HepG2 (cell line): ENCODE data around the gene ZNF491.

Experiments used
- CTCF ChIP-seq: sonication (generic); formaldehyde crosslinking; IDR thresholded peaks from 2 replicates; pipeline ENCODE4 v1.5.0; 2020; ENCODE audit warnings: mild to moderate bottlenecking, missing genetic modification reagents, moderate library complexity
- EP300 ChIP-seq, 3 experiments: sonication (generic) in 1 of 3; formaldehyde crosslinking in 1 of 3; IDR thresholded peaks; 2 replicates each; pipeline versions ENCODE4 v1.5.1 to v1.6.1; 2011 to 2020; ENCODE audit warnings: low read depth in 2 of 3, low read length in 2 of 3, borderline replicate concordance in 1 of 3, improper control_type of control experiment in 1 of 3, mild to moderate bottlenecking in 1 of 3, missing genetic modification reagents in 1 of 3, moderate library complexity in 1 of 3
- EZH2 ChIP-seq: conservative IDR thresholded peaks from 2 replicates; pipeline ENCODE4 v1.6.1; 2012; ENCODE audit warnings: mild to moderate bottlenecking, low read depth, low read length, moderate library complexity
- FOXK1 ChIP-seq: sonication (generic); formaldehyde crosslinking; IDR thresholded peaks from 2 replicates; pipeline ENCODE4 v1.4.0; 2020; ENCODE audit warnings: low read depth, missing genetic modification reagents, borderline replicate concordance
- NFIC ChIP-seq: IDR thresholded peaks from 2 replicates; pipeline ENCODE4 v1.6.1; 2012; ENCODE audit warnings: mild to moderate bottlenecking, low read length, inconsistent platforms
- POLR2A ChIP-seq, 2 experiments: IDR thresholded peaks; 2 replicates each; pipeline ENCODE4 v1.6.1; 2011; ENCODE audit warnings: low read depth in 2 of 2, low read length in 2 of 2, mild to moderate bottlenecking in 1 of 2, moderate library complexity in 1 of 2; ENCODE audit not compliant: insufficient read depth in 1 of 2
- RORA ChIP-seq: sonication (generic); formaldehyde crosslinking; IDR thresholded peaks from 2 replicates; pipeline ENCODE4 v1.5.0; 2020; ENCODE audit warnings: mild to moderate bottlenecking, missing genetic modification reagents, moderate library complexity
- SOX13 ChIP-seq, 3 experiments: fragments of 450-650 bp in 1 of 3; sonication (generic) in 1 of 3; formaldehyde crosslinking in 1 of 3; IDR thresholded peaks in 2 of 3; conservative IDR thresholded peaks in 1 of 3; 2 replicates each; pipeline versions ENCODE4 v1.5.0 to v1.6.1; 2016 to 2020; ENCODE audit warnings: antibody characterized with exemption in 1 of 3, mild to moderate bottlenecking in 1 of 3, missing compliant biosample characterization in 1 of 3, missing genetic modification reagents in 1 of 3, moderate library complexity in 1 of 3
- ZBTB33 ChIP-seq: sonication (generic); formaldehyde crosslinking; IDR thresholded peaks from 2 replicates; pipeline ENCODE4 v1.4.0; 2020; ENCODE audit warnings: missing genetic modification reagents
- ZNF768 ChIP-seq: sonication (generic); formaldehyde crosslinking; IDR thresholded peaks from 2 replicates; pipeline ENCODE4 v1.4.0; 2020; ENCODE audit warnings: missing genetic modification reagents
- ZNF782 ChIP-seq: sonication (generic); formaldehyde crosslinking; IDR thresholded peaks from 2 replicates; pipeline ENCODE4 v1.4.0; 2020; ENCODE audit warnings: missing genetic modification reagents, mild to moderate bottlenecking, borderline replicate concordance
- TF ChIP-seq, protein P1 (sequence below): sonication (generic); formaldehyde crosslinking; conservative IDR thresholded peaks from 2 replicates; pipeline ENCODE4 v1.4.0; 2020; ENCODE audit warnings: missing genetic modification reagents
- TF ChIP-seq, protein P2 (sequence below): IDR thresholded peaks from 2 replicates; pipeline ENCODE4 v1.6.1; 2018; ENCODE audit warnings: missing genetic modification reagents, mild to moderate bottlenecking, missing compliant biosample characterization

- no peak for TF ChIP-seq CTCF (CRISPR knock-in tag)
- TF ChIP-seq ZBTB33 (CRISPR knock-in tag): no peak
- TF ChIP-seq RORA (CRISPR knock-in tag): no peak
- TF ChIP-seq SOX13 (IDR thresholded peaks at IDR 0.05): no peak
- no peak for TF ChIP-seq SOX13 (CRISPR knock-in tag; conservative IDR thresholded peaks at IDR 0.05 in 1 of 2, IDR thresholded peaks at IDR 0.05 in 1 of 2)
- TF ChIP-seq ZNF782: no peak
- TF ChIP-seq, protein P1, sequence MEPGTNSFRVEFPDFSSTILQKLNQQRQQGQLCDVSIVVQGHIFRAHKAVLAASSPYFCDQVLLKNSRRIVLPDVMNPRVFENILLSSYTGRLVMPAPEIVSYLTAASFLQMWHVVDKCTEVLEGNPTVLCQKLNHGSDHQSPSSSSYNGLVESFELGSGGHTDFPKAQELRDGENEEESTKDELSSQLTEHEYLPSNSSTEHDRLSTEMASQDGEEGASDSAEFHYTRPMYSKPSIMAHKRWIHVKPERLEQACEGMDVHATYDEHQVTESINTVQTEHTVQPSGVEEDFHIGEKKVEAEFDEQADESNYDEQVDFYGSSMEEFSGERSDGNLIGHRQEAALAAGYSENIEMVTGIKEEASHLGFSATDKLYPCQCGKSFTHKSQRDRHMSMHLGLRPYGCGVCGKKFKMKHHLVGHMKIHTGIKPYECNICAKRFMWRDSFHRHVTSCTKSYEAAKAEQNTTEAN (CRISPR knock-in tag): no peak
- TF ChIP-seq ZNF768 (CRISPR knock-in tag): no peak
- TF ChIP-seq, protein P2, sequence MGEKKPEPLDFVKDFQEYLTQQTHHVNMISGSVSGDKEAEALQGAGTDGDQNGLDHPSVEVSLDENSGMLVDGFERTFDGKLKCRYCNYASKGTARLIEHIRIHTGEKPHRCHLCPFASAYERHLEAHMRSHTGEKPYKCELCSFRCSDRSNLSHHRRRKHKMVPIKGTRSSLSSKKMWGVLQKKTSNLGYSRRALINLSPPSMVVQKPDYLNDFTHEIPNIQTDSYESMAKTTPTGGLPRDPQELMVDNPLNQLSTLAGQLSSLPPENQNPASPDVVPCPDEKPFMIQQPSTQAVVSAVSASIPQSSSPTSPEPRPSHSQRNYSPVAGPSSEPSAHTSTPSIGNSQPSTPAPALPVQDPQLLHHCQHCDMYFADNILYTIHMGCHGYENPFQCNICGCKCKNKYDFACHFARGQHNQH (CRISPR knock-in tag): no peak
- TF ChIP-seq POLR2A (IDR thresholded peaks at IDR 0.05; ENCODE audit: insufficient read depth in 1 of 2, low read depth in 2 of 2, low read length in 2 of 2): no peak
- no peak for TF ChIP-seq NFIC
- no peak for TF ChIP-seq FOXK1
- TF ChIP-seq EZH2: no peak
- TF ChIP-seq EP300 (IDR thresholded peaks at IDR 0.05; ENCODE audit: low read depth in 2 of 2, low read length in 2 of 2): no peak
- TF ChIP-seq EP300 (CRISPR knock-in tag; IDR thresholded peaks at IDR 0.05; ENCODE audit: borderline replicate concordance): no peak
Measured at GRCh38 chr19:11856596-11857250, 58.4 kb downstream of the ZNF491 start.
